A673 (cell line): ENCODE results near the gene ATCAY. TPM values are rescaled to one million over a fixed set of nuclear protein-coding genes. Genes with fewer than 3 reads are reported as not detected.
"Not testable (repeated sequence)": the region's sequence is repeated elsewhere in the genome, so short reads cannot be mapped to it uniquely, and the experiment has no call there.

Source experiments
- BruUV-seq: library from RNA; stranded (reverse); fragments of 400-500 nt; replicated peaks from 2 replicates; lab custom pipeline; 2021; lab: Mats Ljungman, UMichigan
- CTCF ChIA-PET: fragments of 300-600 bp; sonication (Branson Sonifier 250); formaldehyde crosslinking; loops from one replicate; lab custom pipeline; 2022; ENCODE audit warnings: antibody characterized with exemption; lab: Charles Lee
- POLR2A ChIA-PET: fragments of 300-600 bp; sonication (Branson Sonifier 250); formaldehyde crosslinking; loops from one replicate; lab custom pipeline; 2022; ENCODE audit warnings: antibody characterized with exemption; ENCODE audit not compliant: low non-redundant PET; lab: Charles Lee
- DNase-seq: peaks from one replicate; pipeline ENCODE4 v3.0.0-alpha.2; 2015; ENCODE audit warnings: low spot score
- H3K27ac ChIP-seq: fragments of 200-600 bp; sonication (generic); 2 replicates; pipeline ENCODE4 v1.5.1; 2016; ENCODE audit warnings: mixed run types, low read depth, mild to moderate bottlenecking, mixed read lengths, antibody characterized with exemption, low read length; ENCODE audit not compliant: poor library complexity, severe bottlenecking
- H3K27me3 ChIP-seq: fragments of 200-600 bp; sonication (generic); replicated peaks from 2 replicates; pipeline ENCODE4 v1.6.1; 2017; ENCODE audit warnings: mixed run types, low read depth, mild to moderate bottlenecking, mixed read lengths, antibody characterized with exemption, low read length; ENCODE audit not compliant: insufficient read depth, poor library complexity
- H3K36me3 ChIP-seq: fragments of 200-600 bp; sonication (generic); 2 replicates; pipeline ENCODE4 v1.6.1; 2016; ENCODE audit warnings: mixed run types, mild to moderate bottlenecking, mixed read lengths, antibody characterized with exemption, low read length; ENCODE audit not compliant: insufficient read depth, poor library complexity, severe bottlenecking
- H3K4me1 ChIP-seq: fragments of 200-600 bp; sonication (generic); 2 replicates; pipeline ENCODE4 v1.6.1; 2017; ENCODE audit warnings: mixed run types, mild to moderate bottlenecking, mixed read lengths, antibody characterized with exemption, low read length; ENCODE audit not compliant: insufficient read depth, poor library complexity, severe bottlenecking
- H3K4me3 ChIP-seq: fragments of 200-600 bp; sonication (generic); 2 replicates; pipeline ENCODE4 v1.5.1; 2016; ENCODE audit warnings: low read depth, mixed run types, mild to moderate bottlenecking, mixed read lengths, low read length; ENCODE audit not compliant: poor library complexity, severe bottlenecking
- H3K9me3 ChIP-seq: fragments of 200-600 bp; sonication (generic); 2 replicates; pipeline ENCODE4 v1.6.1; 2016; ENCODE audit warnings: mixed run types, low read depth, mild to moderate bottlenecking, mixed read lengths, antibody characterized with exemption, low read length; ENCODE audit not compliant: poor library complexity, severe bottlenecking
- EZH2 ChIP-seq: fragments of 200-600 bp; sonication (generic); IDR thresholded peaks from 2 replicates; pipeline ENCODE4 v1.6.1; 2017; ENCODE audit warnings: borderline replicate concordance, low read depth, mild to moderate bottlenecking, mixed read lengths, antibody characterized with exemption, low read length; ENCODE audit not compliant: poor library complexity, severe bottlenecking
- intact Hi-C: fragments of 100-400 bp; cut with micrococcal nuclease; formaldehyde crosslinking; loops from one replicate; pipeline ENCODE4 v1.10.0; 2022; ENCODE audit not compliant: unreplicated experiment
- total RNA-seq: library from RNA; stranded (reverse); gene quantifications from 2 replicates; pipeline ENCODE4 v1.2.3, GENCODE V29; 2021
- TF ChIP-seq, protein P1 (sequence below): fragments of 300-800, 200-600 bp; sonication (generic); conservative IDR thresholded peaks from 2 replicates; pipeline ENCODE4 v1.5.1; 2017; ENCODE audit warnings: low read depth, mild to moderate bottlenecking, antibody characterized with exemption, low read length, moderate library complexity, mixed read lengths

ATCAY gene
- total RNA-seq, 1 experiment from 2014 or later, result 0.95 TPM

- H3K27ac ChIP-seq, result no peak overlapping the region
- BruUV-seq, result no TSS peak
- H3K27me3 ChIP-seq, result no peaks in the 10 kb centered on the region
- H3K9me3 ChIP-seq, result no peaks in the 10 kb centered on the region
- no peak overlapping the region for H3K4me3 ChIP-seq
- TF ChIP-seq, protein P1, sequence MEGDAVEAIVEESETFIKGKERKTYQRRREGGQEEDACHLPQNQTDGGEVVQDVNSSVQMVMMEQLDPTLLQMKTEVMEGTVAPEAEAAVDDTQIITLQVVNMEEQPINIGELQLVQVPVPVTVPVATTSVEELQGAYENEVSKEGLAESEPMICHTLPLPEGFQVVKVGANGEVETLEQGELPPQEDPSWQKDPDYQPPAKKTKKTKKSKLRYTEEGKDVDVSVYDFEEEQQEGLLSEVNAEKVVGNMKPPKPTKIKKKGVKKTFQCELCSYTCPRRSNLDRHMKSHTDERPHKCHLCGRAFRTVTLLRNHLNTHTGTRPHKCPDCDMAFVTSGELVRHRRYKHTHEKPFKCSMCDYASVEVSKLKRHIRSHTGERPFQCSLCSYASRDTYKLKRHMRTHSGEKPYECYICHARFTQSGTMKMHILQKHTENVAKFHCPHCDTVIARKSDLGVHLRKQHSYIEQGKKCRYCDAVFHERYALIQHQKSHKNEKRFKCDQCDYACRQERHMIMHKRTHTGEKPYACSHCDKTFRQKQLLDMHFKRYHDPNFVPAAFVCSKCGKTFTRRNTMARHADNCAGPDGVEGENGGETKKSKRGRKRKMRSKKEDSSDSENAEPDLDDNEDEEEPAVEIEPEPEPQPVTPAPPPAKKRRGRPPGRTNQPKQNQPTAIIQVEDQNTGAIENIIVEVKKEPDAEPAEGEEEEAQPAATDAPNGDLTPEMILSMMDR, result no peak
- no peak for TF ChIP-seq EZH2
- ChIA-PET POLR2A (no interaction called here), CTCF (interaction anchor here (0.5 kb wide), 1 partner anchor 66 kb away, joined by 3 read pairs; no protein-coding TSS in a partner anchor)
- H3K36me3 ChIP-seq, result peaks cover 6% of the 10 kb centered on the region
- DNase-seq, result no peak
- intact Hi-C loops, result no loop called here
- H3K4me1 ChIP-seq, result no peaks in the 10 kb centered on the region
Measured at GRCh38 chr19:3954107-3954506, 73.6 kb downstream of the ATCAY start.

DNA sequence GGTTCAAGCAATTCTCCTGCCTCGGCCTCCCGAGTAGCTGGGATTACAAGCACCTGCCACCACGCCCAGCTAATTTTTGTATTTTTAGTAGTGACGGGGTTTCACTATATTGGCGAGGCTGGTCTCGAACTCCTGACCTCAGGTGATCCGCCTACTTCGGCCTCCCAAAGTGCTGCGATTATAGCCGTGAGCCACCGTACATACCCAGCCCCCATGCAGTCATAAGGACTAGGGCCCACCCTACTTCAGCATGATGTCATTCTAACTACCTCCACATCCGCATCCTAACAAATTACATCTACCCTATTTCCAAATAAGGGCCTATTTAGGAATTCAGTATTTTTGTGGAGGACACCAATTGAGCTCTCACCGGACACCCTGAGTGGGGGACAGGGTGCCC lies 74.8 kb downstream of the ATCAY start:
- H3K36me3 ChIP-seq, POLR2A ChIA-PET, BruUV-seq, intact Hi-C loops, H3K9me3 ChIP-seq, H3K27ac ChIP-seq, H3K27me3 ChIP-seq, DNase-seq, H3K4me3 ChIP-seq, H3K4me1 ChIP-seq: not testable (repeated sequence)
- CTCF ChIA-PET, result interaction anchor here (0.6 kb wide), 1 partner anchor 13 kb away, joined by 3 read pairs; no protein-coding TSS in a partner anchor

GRCh38 chr19:3955688-3956087 lies 75.2 kb downstream of the ATCAY start:
- ChIA-PET CTCF (interaction anchor here (0.6 kb wide), 1 partner anchor 13 kb away, joined by 3 read pairs; no protein-coding TSS in a partner anchor), POLR2A (no interaction called here)

More at GRCh38 chr19:3955688-3956087, 75.2 kb downstream of the ATCAY start:
- Histone ChIP-seq H3K4me1 (no peaks in the 10 kb centered on the region), H3K27me3 (no peaks in the 10 kb centered on the region), H3K4me3 (no peak overlapping the region), H3K9me3 (no peaks in the 10 kb centered on the region), H3K27ac (no peak overlapping the region), H3K36me3 (peaks cover 9% of the 10 kb centered on the region)
- DNase-seq, result no peak
- intact Hi-C loops, result no loop called here
- TF ChIP-seq, protein P1, result no peak
- no peak for TF ChIP-seq EZH2
- BruUV-seq, result no TSS peak
